ENCODE results near the gene ZNF365. TPM values are rescaled to one million over a fixed set of nuclear protein-coding genes. Genes with fewer than 3 reads are reported as not detected.

ZNF365 gene
- total RNA-seq, 1 experiment from 2014 or later, result 1.8 TPM

GRCh38 chr10:62450912-62451610, 76.9 kb downstream of the ZNF365 start:
- no TSS peak for BruUV-seq (replicated peaks)
- Histone ChIP-seq H3K4me1 (ENCODE audit: control insufficient read depth in 1 of 2, insufficient read depth in 2 of 2, low read length in 2 of 2) (peaks cover 11 to 13% of the 10 kb centered on the region in 2 experiments), H3K4me2 (ENCODE audit: low read length) (no peak overlapping the region), H3K27me3 (ENCODE audit: insufficient read depth, low read length) (no peaks in the 10 kb centered on the region), H3K36me3 (ENCODE audit: control insufficient read depth in 1 of 2, insufficient read depth in 2 of 2, low read length in 2 of 2) (no peaks in the 10 kb centered on the region), H3K9ac (ENCODE audit: low read length) (no peak overlapping the region), H3K79me2 (ENCODE audit: insufficient read depth, low read length) (no peaks in the 10 kb centered on the region), H2AFZ (ENCODE audit: low read depth, low read length, poor library complexity, severe bottlenecking) (no peak overlapping the region), H3K9me3 (ENCODE audit: control insufficient read depth in 1 of 2, insufficient read depth in 1 of 2, low read depth in 1 of 2, low read length in 2 of 2) (no peaks in the 10 kb centered on the region), H3K9me2 (ENCODE audit: insufficient read depth) (no peaks in the 10 kb centered on the region), H4K20me1 (ENCODE audit: insufficient read depth) (no peaks in the 10 kb centered on the region), H3K4me3 (replicated peaks in 1 of 2; ENCODE audit: low read depth in 1 of 2, low read length in 2 of 2) (no peak overlapping the region), H3K27ac (ENCODE audit: low read depth, low read length) (no peak overlapping the region)
- RAD21 ChIA-PET (ENCODE audit: low non-redundant PET in 1 of 2, low total read pairs in 2 of 2, uncharacterized antibody in 2 of 2, unreplicated experiment in 2 of 2), result no interaction called here
- DNase-seq (ENCODE audit: low read depth, low spot score) (no peak), ATAC-seq (no peak)
- POLR2A ChIA-PET, result no interaction called here
- intact Hi-C loops (cut with micrococcal nuclease), result no loop called here
- CTCF ChIA-PET, result no interaction called here
- TF ChIP-seq SIN3A (IDR thresholded peaks at IDR 0.05; ENCODE audit: low read depth) (no peak), ELF1 (IDR thresholded peaks at IDR 0.05; ENCODE audit: borderline replicate concordance, low read depth) (no peak), SRF (IDR thresholded peaks at IDR 0.05; ENCODE audit: low read depth) (no peak), ZNF274 (IDR thresholded peaks at IDR 0.05; ENCODE audit: low read depth, low read length) (no peak), CBX3 (IDR thresholded peaks at IDR 0.05; ENCODE audit: low read depth) (no peak), RAD21 (IDR thresholded peaks at IDR 0.05; ENCODE audit: low read depth) (no peak), FOSL1 (IDR thresholded peaks at IDR 0.05; ENCODE audit: low read depth) (no peak), YY1 (IDR thresholded peaks at IDR 0.05; ENCODE audit: extremely low read depth, insufficient replicate concordance, low read depth, low read length) (no peak), POLR2A (IDR thresholded peaks at IDR 0.05; ENCODE audit: borderline replicate concordance, extremely low read depth, insufficient read depth, insufficient read length) (no peak), SP1 (IDR thresholded peaks at IDR 0.05; ENCODE audit: low read depth) (no peak), EZH2 (IDR thresholded peaks at IDR 0.05) (no peak), TCF7L2 (IDR thresholded peaks at IDR 0.05; ENCODE audit: borderline replicate concordance, extremely low read depth, insufficient read depth, insufficient read length) (no peak), MAX (IDR thresholded peaks at IDR 0.05) (no peak), POLR2AphosphoS5 (IDR thresholded peaks at IDR 0.05; ENCODE audit: low read depth, low read length) (no peak)
- TF ChIP-seq, protein P1, sequence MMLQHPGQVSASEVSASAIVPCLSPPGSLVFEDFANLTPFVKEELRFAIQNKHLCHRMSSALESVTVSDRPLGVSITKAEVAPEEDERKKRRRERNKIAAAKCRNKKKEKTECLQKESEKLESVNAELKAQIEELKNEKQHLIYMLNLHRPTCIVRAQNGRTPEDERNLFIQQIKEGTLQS (IDR thresholded peaks at IDR 0.05), result no peak
- TF ChIP-seq, protein P2, sequence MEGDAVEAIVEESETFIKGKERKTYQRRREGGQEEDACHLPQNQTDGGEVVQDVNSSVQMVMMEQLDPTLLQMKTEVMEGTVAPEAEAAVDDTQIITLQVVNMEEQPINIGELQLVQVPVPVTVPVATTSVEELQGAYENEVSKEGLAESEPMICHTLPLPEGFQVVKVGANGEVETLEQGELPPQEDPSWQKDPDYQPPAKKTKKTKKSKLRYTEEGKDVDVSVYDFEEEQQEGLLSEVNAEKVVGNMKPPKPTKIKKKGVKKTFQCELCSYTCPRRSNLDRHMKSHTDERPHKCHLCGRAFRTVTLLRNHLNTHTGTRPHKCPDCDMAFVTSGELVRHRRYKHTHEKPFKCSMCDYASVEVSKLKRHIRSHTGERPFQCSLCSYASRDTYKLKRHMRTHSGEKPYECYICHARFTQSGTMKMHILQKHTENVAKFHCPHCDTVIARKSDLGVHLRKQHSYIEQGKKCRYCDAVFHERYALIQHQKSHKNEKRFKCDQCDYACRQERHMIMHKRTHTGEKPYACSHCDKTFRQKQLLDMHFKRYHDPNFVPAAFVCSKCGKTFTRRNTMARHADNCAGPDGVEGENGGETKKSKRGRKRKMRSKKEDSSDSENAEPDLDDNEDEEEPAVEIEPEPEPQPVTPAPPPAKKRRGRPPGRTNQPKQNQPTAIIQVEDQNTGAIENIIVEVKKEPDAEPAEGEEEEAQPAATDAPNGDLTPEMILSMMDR (IDR thresholded peaks at IDR 0.05 in 2 of 3, conservative IDR thresholded peaks at IDR 0.05 in 1 of 3; ENCODE audit: borderline replicate concordance in 1 of 3, insufficient read depth in 1 of 3, low read depth in 2 of 3, low read length in 2 of 3), result no peak
- TF ChIP-seq, protein P3, sequence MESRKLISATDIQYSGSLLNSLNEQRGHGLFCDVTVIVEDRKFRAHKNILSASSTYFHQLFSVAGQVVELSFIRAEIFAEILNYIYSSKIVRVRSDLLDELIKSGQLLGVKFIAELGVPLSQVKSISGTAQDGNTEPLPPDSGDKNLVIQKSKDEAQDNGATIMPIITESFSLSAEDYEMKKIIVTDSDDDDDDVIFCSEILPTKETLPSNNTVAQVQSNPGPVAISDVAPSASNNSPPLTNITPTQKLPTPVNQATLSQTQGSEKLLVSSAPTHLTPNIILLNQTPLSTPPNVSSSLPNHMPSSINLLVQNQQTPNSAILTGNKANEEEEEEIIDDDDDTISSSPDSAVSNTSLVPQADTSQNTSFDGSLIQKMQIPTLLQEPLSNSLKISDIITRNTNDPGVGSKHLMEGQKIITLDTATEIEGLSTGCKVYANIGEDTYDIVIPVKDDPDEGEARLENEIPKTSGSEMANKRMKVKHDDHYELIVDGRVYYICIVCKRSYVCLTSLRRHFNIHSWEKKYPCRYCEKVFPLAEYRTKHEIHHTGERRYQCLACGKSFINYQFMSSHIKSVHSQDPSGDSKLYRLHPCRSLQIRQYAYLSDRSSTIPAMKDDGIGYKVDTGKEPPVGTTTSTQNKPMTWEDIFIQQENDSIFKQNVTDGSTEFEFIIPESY (IDR thresholded peaks at IDR 0.05; ENCODE audit: extremely low read depth, insufficient replicate concordance, low read length), result no peak

All from HCT116 (cell line).